Liver (tissue), 9 donors: ENCODE results near the gene DARS1. TPM values are rescaled to one million over a fixed set of nuclear protein-coding genes. Genes with fewer than 3 reads are reported as not detected.

Experiments
- DNase-seq: peaks from one replicate; pipeline ENCODE4 v3.0.0-alpha.2; 2017; ENCODE audit warnings: low spot score
- H3K27ac ChIP-seq, 2 donors: one replicate each; pipeline ENCODE4 v1.7.0; 2013; ENCODE audit warnings: inconsistent platforms in 2 of 2, low read length in 2 of 2, control low read depth in 1 of 2, low read depth in 1 of 2, mild to moderate bottlenecking in 1 of 2
- H3K27me3 ChIP-seq, 4 donors: one replicate each; pipeline versions ENCODE4 v1.6.1 to v1.7.0; 2013; ENCODE audit warnings: low read length in 3 of 4, inconsistent platforms in 1 of 4, mild to moderate bottlenecking in 1 of 4, moderate library complexity in 1 of 4; ENCODE audit not compliant: control insufficient read depth in 4 of 4, insufficient read depth in 4 of 4
- H3K36me3 ChIP-seq, 4 donors: one replicate each; pipeline versions ENCODE4 v1.6.1 to v1.7.0; 2013; ENCODE audit warnings: low read length in 3 of 4, mild to moderate bottlenecking in 3 of 4, low read depth in 1 of 4, moderate library complexity in 1 of 4; ENCODE audit not compliant: control insufficient read depth in 4 of 4, insufficient read depth in 3 of 4
- H3K4me1 ChIP-seq, 4 donors: one replicate each; pipeline versions ENCODE4 v1.6.1 to v1.7.0; 2013; ENCODE audit warnings: low read length in 3 of 4, mild to moderate bottlenecking in 3 of 4, moderate library complexity in 1 of 4; ENCODE audit not compliant: control insufficient read depth in 4 of 4, insufficient read depth in 4 of 4
- H3K4me3 ChIP-seq, 3 donors: one replicate each; pipeline versions ENCODE4 v1.6.1 to v1.7.0; 2013; ENCODE audit warnings: low read length in 3 of 3, control low read depth in 1 of 3, low read depth in 1 of 3, mild to moderate bottlenecking in 1 of 3
- H3K9ac ChIP-seq, 2 donors: one replicate each; pipeline ENCODE4 v1.7.0; 2013; ENCODE audit warnings: low read length in 2 of 2, mild to moderate bottlenecking in 2 of 2, moderate library complexity in 2 of 2, control low read depth in 1 of 2, low read depth in 1 of 2
- H3K9me3 ChIP-seq, 4 donors: one replicate each; pipeline versions ENCODE4 v1.6.1 to v1.7.0; 2013; ENCODE audit warnings: low read length in 3 of 4; ENCODE audit not compliant: control insufficient read depth in 4 of 4
- ATF3 ChIP-seq: IDR thresholded peaks from 2 replicates; pipeline ENCODE4 v1.6.1; 2016; ENCODE audit warnings: antibody characterized with exemption
- CTCF ChIP-seq: fragments of 150-350 bp; IDR thresholded peaks from 2 replicates; pipeline ENCODE4 v1.5.1; 2017; ENCODE audit warnings: improper control_type of control experiment, low read depth, low read length; ENCODE audit not compliant: missing input control
- EGR1 ChIP-seq, 2 donors: IDR thresholded peaks; 2 replicates each; pipeline ENCODE4 v1.6.1; 2016 to 2018; ENCODE audit warnings: antibody characterized with exemption in 2 of 2, low read depth in 2 of 2
- FOXA1 ChIP-seq: IDR thresholded peaks from 2 replicates; pipeline ENCODE4 v1.6.1; 2016; ENCODE audit warnings: antibody characterized with exemption
- FOXA2 ChIP-seq: IDR thresholded peaks from 2 replicates; pipeline ENCODE4 v1.6.1; 2016; ENCODE audit warnings: antibody characterized with exemption
- GABPA ChIP-seq, 2 donors: IDR thresholded peaks in 1 of 2; conservative IDR thresholded peaks in 1 of 2; 2 replicates each; pipeline ENCODE4 v1.6.1; 2016; ENCODE audit warnings: antibody characterized with exemption in 2 of 2, mild to moderate bottlenecking in 1 of 2, moderate library complexity in 1 of 2
- HNF4A ChIP-seq, 2 donors: conservative IDR thresholded peaks; 2 replicates each; pipeline ENCODE4 v1.6.1; 2016; ENCODE audit warnings: antibody characterized with exemption in 2 of 2, mild to moderate bottlenecking in 2 of 2
- HNF4G ChIP-seq: IDR thresholded peaks from 2 replicates; pipeline ENCODE4 v1.6.1; 2016; ENCODE audit warnings: antibody characterized with exemption
- JUND ChIP-seq, 2 donors: IDR thresholded peaks; 2 replicates each; pipeline ENCODE4 v1.6.1; 2016; ENCODE audit warnings: antibody characterized with exemption in 2 of 2
- MAX ChIP-seq: IDR thresholded peaks from 2 replicates; pipeline ENCODE4 v1.6.1; 2016; ENCODE audit warnings: antibody characterized with exemption
- NR2F2 ChIP-seq: IDR thresholded peaks from 2 replicates; pipeline ENCODE4 v1.6.1; 2016; ENCODE audit warnings: antibody characterized with exemption
- RAD21 ChIP-seq, 2 donors: IDR thresholded peaks; 2 replicates each; pipeline ENCODE4 v1.6.1; 2016; ENCODE audit warnings: antibody characterized with exemption in 2 of 2, mild to moderate bottlenecking in 2 of 2
- RXRA ChIP-seq, 2 donors: IDR thresholded peaks; 2 replicates each; pipeline ENCODE4 v1.6.1; 2017 to 2018; ENCODE audit warnings: antibody characterized with exemption in 2 of 2, mild to moderate bottlenecking in 1 of 2
- SP1 ChIP-seq: IDR thresholded peaks from 2 replicates; pipeline ENCODE4 v1.6.1; 2018; ENCODE audit warnings: antibody characterized with exemption, mild to moderate bottlenecking
- TAF1 ChIP-seq: conservative IDR thresholded peaks from 2 replicates; pipeline ENCODE4 v1.6.1; 2016; ENCODE audit warnings: antibody characterized with exemption, mild to moderate bottlenecking
- YY1 ChIP-seq: IDR thresholded peaks from 2 replicates; pipeline ENCODE4 v1.6.1; 2016; ENCODE audit warnings: antibody characterized with exemption, mild to moderate bottlenecking
- ZBTB33 ChIP-seq: IDR thresholded peaks from 2 replicates; pipeline ENCODE4 v1.6.1; 2016; ENCODE audit warnings: antibody characterized with exemption
- WGBS: extraction: QIAGEN DNeasy Blood & Tissue Kit; methylation state at CpG from one replicate; pipeline ENCODE4 v1.1.7; 2013; 5-methylcytosine and 5-hydroxymethylcytosine counted together
- polyA plus RNA-seq, 2 donors: library from polyadenylated mRNA; stranded (reverse) in 1 of 2; unstranded in 1 of 2; fragments of 200-250 nt in 1 of 2; fragments of >200 nt in 1 of 2; fragmentation: Nextera tagmentation in 1 of 2; extraction: Ambion mirVana in 1 of 2; gene quantifications; one replicate each; pipeline versions ENCODE4 v1.2.1 to v1.2.3, GENCODE V29; 2013 to 2015
- total RNA-seq, 2 donors: library from RNA; depleted of rRNA; stranded (reverse); fragments of >200 nt; gene quantifications; one replicate each; pipeline ENCODE4 v1.2.3, GENCODE V29; 2014
- TF ChIP-seq, protein P1 (sequence below): IDR thresholded peaks from 2 replicates; pipeline ENCODE4 v1.6.1; 2016; ENCODE audit warnings: antibody characterized with exemption, mild to moderate bottlenecking
- donor health status: healthy.
- donor health status: healthy.
- donor health status: healthy.
- donor health status: healthy.
- donor health status: healthy.

Gene DARS1
- total RNA-seq (10 to 100 TPM; 27.5 to 44.1 TPM), polyA plus RNA-seq (10 to 100 TPM; 25.0 to 37.7 TPM)

- peaks cover 0 to 6% (median 3%) of the 10 kb centered on the region in 4 donors for H3K4me1 ChIP-seq
- TF ChIP-seq ATF3 (no peak), HNF4G (no peak), EGR1 (IDR thresholded peaks at IDR 0.05; ENCODE audit: low read depth in 2 of 2) (peak in 1 of 2 donors; percentile 27), FOXA2 (no peak), GABPA (IDR thresholded peaks at IDR 0.05 in 1 of 2, conservative IDR thresholded peaks at IDR 0.05 in 1 of 2) (peak; percentile 73 to 81), MAX (peak; percentile 93), SP1 (peak; percentile 67), RXRA (IDR thresholded peaks at IDR 0.05) (peak; percentile 29 to 53), CTCF (no peak), YY1 (peak; percentile 74), ZBTB33 (peak; percentile 100), RAD21 (IDR thresholded peaks at IDR 0.05) (no peak), TAF1 (peak; percentile 66), JUND (IDR thresholded peaks at IDR 0.05) (peak in 1 of 2 donors; percentile 6), HNF4A (conservative IDR thresholded peaks at IDR 0.05) (peak in 1 of 2 donors; percentile 31), NR2F2 (peak; percentile 82), FOXA1 (peak; percentile 25)
- TF ChIP-seq, protein P1, sequence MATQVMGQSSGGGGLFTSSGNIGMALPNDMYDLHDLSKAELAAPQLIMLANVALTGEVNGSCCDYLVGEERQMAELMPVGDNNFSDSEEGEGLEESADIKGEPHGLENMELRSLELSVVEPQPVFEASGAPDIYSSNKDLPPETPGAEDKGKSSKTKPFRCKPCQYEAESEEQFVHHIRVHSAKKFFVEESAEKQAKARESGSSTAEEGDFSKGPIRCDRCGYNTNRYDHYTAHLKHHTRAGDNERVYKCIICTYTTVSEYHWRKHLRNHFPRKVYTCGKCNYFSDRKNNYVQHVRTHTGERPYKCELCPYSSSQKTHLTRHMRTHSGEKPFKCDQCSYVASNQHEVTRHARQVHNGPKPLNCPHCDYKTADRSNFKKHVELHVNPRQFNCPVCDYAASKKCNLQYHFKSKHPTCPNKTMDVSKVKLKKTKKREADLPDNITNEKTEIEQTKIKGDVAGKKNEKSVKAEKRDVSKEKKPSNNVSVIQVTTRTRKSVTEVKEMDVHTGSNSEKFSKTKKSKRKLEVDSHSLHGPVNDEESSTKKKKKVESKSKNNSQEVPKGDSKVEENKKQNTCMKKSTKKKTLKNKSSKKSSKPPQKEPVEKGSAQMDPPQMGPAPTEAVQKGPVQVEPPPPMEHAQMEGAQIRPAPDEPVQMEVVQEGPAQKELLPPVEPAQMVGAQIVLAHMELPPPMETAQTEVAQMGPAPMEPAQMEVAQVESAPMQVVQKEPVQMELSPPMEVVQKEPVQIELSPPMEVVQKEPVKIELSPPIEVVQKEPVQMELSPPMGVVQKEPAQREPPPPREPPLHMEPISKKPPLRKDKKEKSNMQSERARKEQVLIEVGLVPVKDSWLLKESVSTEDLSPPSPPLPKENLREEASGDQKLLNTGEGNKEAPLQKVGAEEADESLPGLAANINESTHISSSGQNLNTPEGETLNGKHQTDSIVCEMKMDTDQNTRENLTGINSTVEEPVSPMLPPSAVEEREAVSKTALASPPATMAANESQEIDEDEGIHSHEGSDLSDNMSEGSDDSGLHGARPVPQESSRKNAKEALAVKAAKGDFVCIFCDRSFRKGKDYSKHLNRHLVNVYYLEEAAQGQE: peak; percentile 77
- WGBS: under 1% methylated on average over 64 of the region's 64 CpGs
These were observed at the start of gene DARS1 for GRCh38 chr2:135985018-135985825. Gene DARS1, minus strand, starts transcription at chr2:135985626. Its CDS starts 158 bp downstream, at chr2:135985468.

More at GRCh38 chr2:135985018-135985825, at the start of gene DARS1:
- peak within 1 kb of the TSS; percentile 80 to 90 (median 84) for H3K4me3 ChIP-seq
- H3K9me3 ChIP-seq: no peaks in the 10 kb centered on the region
- H3K36me3 ChIP-seq: peaks cover 2 to 7% (median 4%) of the 10 kb centered on the region in 4 donors
- peak; percentile 90 for DNase-seq
- no peaks in the 10 kb centered on the region for H3K27me3 ChIP-seq
- peak within 1 kb of the TSS; percentile 98 to 99 for H3K27ac ChIP-seq
- peak within 1 kb of the TSS; percentile 82 to 86 for H3K9ac ChIP-seq
